ENCODE measurements around the gene IL25.

DNA sequence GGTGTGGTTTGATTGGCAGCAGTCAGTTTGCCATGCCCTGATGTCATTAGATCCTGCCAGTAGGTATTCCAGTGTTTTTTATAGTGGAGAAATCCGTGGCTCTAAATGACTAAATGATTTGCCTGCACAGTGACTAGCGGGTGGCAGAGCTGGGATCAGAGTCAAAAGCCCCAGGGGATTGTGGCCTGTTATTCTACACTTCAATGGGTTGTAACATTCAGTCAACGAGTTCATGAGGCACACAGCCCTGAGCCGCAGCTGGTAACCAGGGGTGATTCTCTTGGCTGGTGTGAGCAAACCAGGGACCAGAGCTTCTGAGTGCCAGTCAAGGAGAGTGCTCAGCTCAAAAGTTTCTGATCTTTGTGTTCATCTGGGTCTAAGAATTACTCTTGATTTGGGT is 33.6 kb downstream of the IL25 start:
- TF ChIP-seq, protein P1, sequence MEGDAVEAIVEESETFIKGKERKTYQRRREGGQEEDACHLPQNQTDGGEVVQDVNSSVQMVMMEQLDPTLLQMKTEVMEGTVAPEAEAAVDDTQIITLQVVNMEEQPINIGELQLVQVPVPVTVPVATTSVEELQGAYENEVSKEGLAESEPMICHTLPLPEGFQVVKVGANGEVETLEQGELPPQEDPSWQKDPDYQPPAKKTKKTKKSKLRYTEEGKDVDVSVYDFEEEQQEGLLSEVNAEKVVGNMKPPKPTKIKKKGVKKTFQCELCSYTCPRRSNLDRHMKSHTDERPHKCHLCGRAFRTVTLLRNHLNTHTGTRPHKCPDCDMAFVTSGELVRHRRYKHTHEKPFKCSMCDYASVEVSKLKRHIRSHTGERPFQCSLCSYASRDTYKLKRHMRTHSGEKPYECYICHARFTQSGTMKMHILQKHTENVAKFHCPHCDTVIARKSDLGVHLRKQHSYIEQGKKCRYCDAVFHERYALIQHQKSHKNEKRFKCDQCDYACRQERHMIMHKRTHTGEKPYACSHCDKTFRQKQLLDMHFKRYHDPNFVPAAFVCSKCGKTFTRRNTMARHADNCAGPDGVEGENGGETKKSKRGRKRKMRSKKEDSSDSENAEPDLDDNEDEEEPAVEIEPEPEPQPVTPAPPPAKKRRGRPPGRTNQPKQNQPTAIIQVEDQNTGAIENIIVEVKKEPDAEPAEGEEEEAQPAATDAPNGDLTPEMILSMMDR (IDR thresholded peaks at IDR 0.05): no peak
- TF ChIP-seq POLR2AphosphoS5 (IDR thresholded peaks at IDR 0.05) (no peak), POLR2A (IDR thresholded peaks at IDR 0.05) (no peak)

All from stomach (tissue), 4 donors.